ENCODE results near the gene ARMH4.

DNA sequence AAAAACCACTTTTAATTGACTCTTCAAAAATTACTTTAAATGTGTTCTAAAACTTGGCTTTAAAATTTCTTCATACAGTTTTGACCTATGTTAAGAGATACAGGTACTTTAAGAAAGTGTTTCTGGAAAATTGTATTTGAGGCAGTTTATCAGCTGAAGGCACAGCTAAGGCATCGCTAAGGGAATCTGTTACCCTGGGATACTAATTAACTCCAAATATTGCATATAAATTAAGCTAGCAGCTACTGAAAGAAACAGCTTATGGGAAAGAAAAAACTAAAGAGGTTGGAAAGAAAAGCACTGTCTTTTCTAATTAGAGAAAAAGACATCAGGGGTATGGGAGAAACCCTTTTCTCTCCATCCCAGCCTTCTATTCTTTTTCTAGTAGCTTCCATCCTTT lies 152.0 kb downstream of the ARMH4 start:
- TF ChIP-seq, protein P1, sequence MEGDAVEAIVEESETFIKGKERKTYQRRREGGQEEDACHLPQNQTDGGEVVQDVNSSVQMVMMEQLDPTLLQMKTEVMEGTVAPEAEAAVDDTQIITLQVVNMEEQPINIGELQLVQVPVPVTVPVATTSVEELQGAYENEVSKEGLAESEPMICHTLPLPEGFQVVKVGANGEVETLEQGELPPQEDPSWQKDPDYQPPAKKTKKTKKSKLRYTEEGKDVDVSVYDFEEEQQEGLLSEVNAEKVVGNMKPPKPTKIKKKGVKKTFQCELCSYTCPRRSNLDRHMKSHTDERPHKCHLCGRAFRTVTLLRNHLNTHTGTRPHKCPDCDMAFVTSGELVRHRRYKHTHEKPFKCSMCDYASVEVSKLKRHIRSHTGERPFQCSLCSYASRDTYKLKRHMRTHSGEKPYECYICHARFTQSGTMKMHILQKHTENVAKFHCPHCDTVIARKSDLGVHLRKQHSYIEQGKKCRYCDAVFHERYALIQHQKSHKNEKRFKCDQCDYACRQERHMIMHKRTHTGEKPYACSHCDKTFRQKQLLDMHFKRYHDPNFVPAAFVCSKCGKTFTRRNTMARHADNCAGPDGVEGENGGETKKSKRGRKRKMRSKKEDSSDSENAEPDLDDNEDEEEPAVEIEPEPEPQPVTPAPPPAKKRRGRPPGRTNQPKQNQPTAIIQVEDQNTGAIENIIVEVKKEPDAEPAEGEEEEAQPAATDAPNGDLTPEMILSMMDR (IDR thresholded peaks at IDR 0.05), result no peak
- no peak for TF ChIP-seq POLR2A (IDR thresholded peaks at IDR 0.05)
